ENCODE measurements around the gene TPRG1.

Gene TPRG1

DNA sequence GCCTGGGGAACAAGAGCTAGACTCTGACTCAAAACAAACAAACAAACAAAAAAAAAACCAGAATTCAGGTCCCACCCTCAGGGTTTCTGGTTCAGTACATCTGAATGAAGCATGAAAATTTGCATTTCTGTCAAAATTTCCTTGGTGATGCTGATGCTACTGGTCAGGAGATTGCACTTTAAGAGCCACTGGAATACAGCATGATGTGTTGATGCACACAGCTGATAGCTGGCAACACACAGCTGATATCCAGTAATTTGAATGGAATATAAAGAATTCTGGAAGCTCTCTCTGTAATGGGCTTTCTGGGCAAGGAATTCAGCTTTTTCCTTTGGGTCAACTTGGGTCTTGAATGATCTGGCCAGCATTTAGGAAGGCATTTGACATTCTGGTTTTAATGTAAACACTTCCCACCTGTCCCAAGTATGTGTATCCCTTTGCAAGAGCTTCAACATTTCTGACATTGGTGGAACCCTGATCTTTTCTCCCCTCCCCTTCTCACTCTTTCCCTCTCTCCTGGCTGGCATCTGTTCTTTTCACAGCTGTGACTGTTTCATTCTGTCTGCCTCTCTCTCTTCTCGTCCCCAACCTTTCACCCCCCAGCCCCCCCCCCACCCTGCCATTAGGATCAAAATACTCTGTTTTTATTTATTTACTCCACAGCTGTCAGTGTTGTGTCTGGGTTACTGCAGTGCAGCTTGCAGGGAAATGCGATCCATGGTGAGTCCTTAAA lies 189.5 kb downstream of the TPRG1 start:
- TF ChIP-seq, protein P1, sequence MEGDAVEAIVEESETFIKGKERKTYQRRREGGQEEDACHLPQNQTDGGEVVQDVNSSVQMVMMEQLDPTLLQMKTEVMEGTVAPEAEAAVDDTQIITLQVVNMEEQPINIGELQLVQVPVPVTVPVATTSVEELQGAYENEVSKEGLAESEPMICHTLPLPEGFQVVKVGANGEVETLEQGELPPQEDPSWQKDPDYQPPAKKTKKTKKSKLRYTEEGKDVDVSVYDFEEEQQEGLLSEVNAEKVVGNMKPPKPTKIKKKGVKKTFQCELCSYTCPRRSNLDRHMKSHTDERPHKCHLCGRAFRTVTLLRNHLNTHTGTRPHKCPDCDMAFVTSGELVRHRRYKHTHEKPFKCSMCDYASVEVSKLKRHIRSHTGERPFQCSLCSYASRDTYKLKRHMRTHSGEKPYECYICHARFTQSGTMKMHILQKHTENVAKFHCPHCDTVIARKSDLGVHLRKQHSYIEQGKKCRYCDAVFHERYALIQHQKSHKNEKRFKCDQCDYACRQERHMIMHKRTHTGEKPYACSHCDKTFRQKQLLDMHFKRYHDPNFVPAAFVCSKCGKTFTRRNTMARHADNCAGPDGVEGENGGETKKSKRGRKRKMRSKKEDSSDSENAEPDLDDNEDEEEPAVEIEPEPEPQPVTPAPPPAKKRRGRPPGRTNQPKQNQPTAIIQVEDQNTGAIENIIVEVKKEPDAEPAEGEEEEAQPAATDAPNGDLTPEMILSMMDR (IDR thresholded peaks at IDR 0.05; ENCODE audit: insufficient read depth, low read length, missing control alignments) = no peak
- ChIA-PET CTCF (no interaction called here), POLR2A (no interaction called here)
- no peak for DNase-seq (ENCODE audit: low read depth, low spot score)
- no peak overlapping the region for H3K4me3 ChIP-seq (ENCODE audit: low read depth, low read length)

- TF ChIP-seq, protein P1 (IDR thresholded peaks at IDR 0.05; ENCODE audit: insufficient read depth, low read length, missing control alignments) = no peak
- POLR2A ChIA-PET = no interaction called here
- DNase-seq (ENCODE audit: low read depth, low spot score) = no peak
- CTCF ChIA-PET = no interaction called here
- no peak overlapping the region for H3K4me3 ChIP-seq (ENCODE audit: low read depth, low read length)
These were observed 192.0 kb downstream of the TPRG1 start for GRCh38 chr3:189363590-189364255.

GRCh38 chr3:189365609-189366564 lies 194.1 kb downstream of the TPRG1 start:
- CTCF ChIA-PET = interaction anchor here (0.6 to 1.1 kb wide), 2 partner anchors 97 to 871 kb away, joined by 3 read pairs; no protein-coding TSS in a partner anchor
- POLR2A ChIA-PET = no interaction called here
- TF ChIP-seq, protein P1 (IDR thresholded peaks at IDR 0.05; ENCODE audit: insufficient read depth, low read length, missing control alignments) = no peak
- no peak overlapping the region for H3K4me3 ChIP-seq (ENCODE audit: low read depth, low read length)
- no peak for DNase-seq (ENCODE audit: low read depth, low spot score)

DNA sequence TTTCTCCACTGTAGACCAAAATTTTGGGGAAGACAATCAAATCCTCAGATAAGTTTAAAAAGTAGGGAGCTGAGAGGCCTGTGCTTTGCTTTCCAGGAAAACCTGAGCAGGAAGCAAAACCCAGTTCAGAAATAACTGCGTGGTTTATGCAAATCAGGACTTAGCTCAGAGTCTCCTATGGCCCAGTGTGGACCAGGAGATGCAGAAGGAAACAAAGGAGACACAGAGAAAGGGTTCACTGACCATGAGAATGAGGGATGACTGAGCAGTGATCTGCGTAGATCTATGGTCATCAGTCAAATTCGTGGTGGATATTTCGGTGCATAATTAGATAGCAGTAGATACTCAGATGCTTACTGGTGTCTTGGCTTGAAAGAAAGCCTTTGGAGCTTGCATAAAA lies 196.6 kb downstream of the TPRG1 start:
- ChIA-PET CTCF (no interaction called here), POLR2A (no interaction called here)
- DNase-seq (ENCODE audit: low read depth, low spot score) = no peak
- H3K4me3 ChIP-seq (ENCODE audit: low read depth, low read length) = no peak overlapping the region
- TF ChIP-seq, protein P1 (IDR thresholded peaks at IDR 0.05; ENCODE audit: insufficient read depth, low read length, missing control alignments) = no peak

DNA sequence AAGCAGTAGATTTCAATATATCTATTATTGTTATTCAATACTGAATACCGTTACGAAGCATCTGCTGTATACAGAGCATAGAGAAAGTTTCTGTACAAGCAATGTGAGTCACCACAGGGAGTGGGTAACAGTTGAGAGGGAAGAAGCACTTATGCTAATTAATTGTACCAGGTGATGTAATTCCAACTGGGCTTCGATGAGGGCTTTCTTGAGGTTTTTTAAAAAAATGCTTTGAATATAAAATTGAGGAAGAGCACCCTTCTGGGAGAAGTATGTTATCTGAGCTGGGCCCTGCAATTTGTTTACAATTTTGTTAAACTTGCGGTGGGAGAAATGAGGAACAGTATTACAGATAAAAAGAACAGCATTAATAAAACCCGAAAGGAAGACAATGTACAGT lies 197.9 kb downstream of the TPRG1 start:
- no peak for DNase-seq (ENCODE audit: low read depth, low spot score)
- ChIA-PET CTCF (interaction anchor here (1.5 kb wide), 1 partner anchor 592 kb away, joined by 4 read pairs; no protein-coding TSS in a partner anchor), POLR2A (no interaction called here)
- TF ChIP-seq, protein P1 (IDR thresholded peaks at IDR 0.05; ENCODE audit: insufficient read depth, low read length, missing control alignments) = no peak
- H3K4me3 ChIP-seq (ENCODE audit: low read depth, low read length) = no peak overlapping the region

Measured in AG04449 (cell line).